Measurements from ENCODE around the gene ZNG1A. TPM values are rescaled to one million over a fixed set of nuclear protein-coding genes. Genes with fewer than 3 reads are reported as not detected.
"Not testable (repeated sequence)": the region's sequence is repeated elsewhere in the genome, so short reads cannot be mapped to it uniquely, and the experiment has no call there.

The ZNG1A gene
- total RNA-seq, 6 experiments from 2014 or later, result 20.1 to 27.7 (median 24.6) TPM

DNA sequence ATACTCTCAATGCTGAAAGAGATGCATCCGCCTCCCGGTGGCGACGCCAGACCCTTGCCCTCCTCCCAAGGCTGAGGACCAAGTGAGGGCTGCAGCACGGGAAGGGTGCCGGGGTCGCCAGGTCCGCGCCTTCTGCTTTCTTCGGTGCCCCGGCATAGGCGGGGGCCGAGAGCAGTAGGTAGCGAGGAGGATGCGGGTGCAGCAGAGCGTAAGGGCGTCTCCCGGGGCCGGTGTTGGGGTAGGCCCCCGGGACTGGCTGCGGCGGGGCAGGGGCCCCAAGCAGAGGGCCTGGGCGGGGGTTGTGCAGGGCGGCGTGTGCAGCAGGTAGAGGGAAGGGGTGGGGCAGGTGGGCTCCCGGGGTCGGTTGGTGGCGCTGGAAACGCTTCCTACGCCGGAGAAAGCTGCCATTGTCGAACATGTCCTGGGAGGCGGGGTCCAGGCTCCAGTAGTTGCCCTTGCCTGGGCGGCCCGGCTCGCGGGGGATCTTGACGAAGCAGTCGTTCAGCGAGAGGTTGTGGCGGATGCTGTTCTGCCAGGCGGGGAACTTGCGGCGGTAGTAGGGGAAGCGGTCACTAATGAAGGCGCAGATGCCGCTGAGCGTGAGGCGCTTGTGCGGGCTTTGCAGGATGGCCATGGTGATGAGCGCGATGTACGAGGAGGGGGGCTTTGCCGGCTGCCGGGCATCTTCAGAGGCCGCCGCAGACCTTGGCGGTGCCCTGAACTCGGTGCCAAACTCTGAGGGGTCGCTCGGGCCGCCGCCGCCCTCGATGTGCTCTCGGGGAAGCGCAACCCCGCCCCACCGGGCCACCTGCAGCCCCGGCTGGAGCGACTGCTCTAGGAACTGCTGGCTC is 61.5 kb downstream of the ZNG1A start:
- H3K9me3 Mint-ChIP-seq; H3K27ac Mint-ChIP-seq; DNase-seq; H3K4me1 Mint-ChIP-seq (ENCODE audit: low read depth); H3K4me3 Mint-ChIP-seq; H3K36me3 Mint-ChIP-seq (ENCODE audit: low read depth): not testable (repeated sequence)
- peaks cover 30% of the 10 kb centered on the region for H3K27me3 Mint-ChIP-seq (ENCODE audit: insufficient read depth)

DNA sequence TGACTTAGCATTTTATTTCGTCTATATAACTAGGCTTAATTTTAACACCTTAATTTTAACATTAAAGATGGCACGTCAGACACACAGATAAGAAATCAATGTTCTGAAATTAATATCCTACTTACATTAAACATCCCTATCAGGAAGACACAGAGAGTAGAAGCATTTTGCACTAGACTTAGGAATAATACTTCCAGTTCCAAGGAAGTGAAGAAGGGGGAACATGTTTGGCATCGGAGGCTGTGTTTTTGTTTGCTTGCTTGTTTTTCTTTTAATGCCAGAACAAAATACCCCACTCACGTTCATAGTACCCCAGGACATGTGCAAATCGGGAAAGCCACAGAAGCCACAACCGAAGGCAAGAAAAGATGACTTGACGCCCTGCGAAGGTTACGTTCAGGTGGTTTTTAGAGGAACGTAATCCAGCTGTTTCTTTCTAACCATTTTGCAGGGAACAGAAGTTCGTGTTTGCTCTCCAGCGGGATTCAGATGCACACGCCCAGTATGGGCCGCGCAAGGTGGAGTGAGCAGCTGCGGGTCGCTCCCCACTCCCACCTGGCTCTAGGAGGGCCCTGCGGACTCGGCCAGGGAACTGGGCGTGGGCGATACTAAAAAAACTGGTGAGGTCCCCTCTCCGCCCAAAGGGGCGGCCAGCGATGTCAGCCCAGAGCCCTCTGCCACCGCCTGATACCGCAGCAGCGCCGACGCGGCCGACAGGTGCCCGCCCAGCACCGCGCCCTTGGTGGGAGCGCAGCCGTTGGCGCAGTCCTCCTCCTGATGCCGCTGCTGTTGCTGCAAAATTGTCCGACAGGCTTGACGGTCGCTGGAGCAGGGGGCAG is 62.4 kb downstream of the ZNG1A start:
- peaks cover 33% of the 10 kb centered on the region for H3K27me3 Mint-ChIP-seq (ENCODE audit: insufficient read depth)
- not testable (repeated sequence) for H3K27ac Mint-ChIP-seq; DNase-seq; H3K9me3 Mint-ChIP-seq; H3K4me1 Mint-ChIP-seq (ENCODE audit: low read depth); H3K36me3 Mint-ChIP-seq (ENCODE audit: low read depth); H3K4me3 Mint-ChIP-seq

DNA sequence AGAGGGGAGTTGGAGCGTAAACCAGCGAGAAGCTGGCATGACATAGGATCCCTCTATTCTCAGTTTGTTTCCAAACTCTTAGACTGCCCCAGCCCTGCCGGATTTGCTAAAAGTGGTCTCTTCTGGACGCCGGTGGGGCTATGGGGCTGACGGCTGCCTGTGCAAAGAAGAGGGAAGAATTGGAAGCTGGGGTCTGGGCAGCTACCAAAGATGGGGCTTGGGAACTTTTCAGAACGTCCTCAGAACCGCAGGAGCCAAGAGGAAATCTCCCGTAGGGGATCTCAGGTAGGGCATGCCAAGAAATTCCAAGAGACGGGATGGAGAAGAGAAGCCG is 63.8 kb downstream of the ZNG1A start:
- Mint-ChIP-seq H3K27me3 (ENCODE audit: insufficient read depth) (peaks cover 33% of the 10 kb centered on the region), H3K4me3 (peak overlapping the region; percentile 81)
- not testable (repeated sequence) for H3K27ac Mint-ChIP-seq

DNA sequence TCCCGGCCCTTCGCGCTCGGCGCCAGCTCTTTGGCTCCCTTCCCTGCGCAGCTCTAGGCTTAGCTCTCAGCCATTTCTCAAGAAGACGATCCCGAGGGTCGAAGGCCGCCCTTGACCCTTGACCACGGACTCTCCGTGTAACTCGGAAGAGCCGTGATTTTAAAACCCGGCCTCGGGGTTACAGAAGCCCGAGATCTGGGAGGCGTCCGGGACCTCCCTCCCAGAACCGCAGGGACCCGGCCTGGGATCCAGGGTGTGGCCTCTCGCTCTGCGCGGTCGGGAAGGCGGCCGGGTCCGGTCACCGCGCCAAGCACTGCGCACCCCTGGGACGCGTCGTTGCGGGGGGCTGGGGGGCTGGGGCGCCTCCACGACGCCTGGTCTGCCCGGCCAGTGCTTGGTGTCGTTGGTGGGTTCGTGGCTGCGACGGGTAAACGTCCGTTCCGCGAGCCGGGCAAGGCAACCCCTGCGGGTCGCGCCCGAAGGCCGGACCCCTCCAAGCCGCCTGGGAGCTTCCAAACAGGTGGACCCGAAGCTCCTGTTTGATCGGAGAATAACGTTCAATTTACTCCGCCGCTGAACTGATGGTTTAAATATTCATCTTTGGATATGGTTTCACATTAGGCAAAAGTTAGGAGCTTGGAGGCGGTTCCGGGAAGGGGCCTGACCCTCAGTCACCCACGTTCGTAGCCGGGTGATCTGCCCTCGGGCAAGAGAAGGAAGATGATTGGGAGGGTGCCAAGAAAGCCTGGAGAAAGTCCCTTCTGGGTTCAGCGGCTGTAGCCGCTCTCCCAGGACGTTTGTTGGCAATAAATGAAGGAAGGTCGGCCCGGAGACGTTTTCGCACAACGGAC is 64.4 kb downstream of the ZNG1A start:
- not testable (repeated sequence) for H3K27ac Mint-ChIP-seq; H3K9me3 Mint-ChIP-seq; H3K36me3 Mint-ChIP-seq (ENCODE audit: low read depth); DNase-seq
- Mint-ChIP-seq H3K4me3 (peak overlapping the region; percentile 81), H3K27me3 (ENCODE audit: insufficient read depth) (peaks cover 33% of the 10 kb centered on the region), H3K4me1 (ENCODE audit: low read depth) (peaks cover 12% of the 10 kb centered on the region)

More for the DNA sequence above, 63.8 kb downstream of the ZNG1A start:
- not testable (repeated sequence) for H3K36me3 Mint-ChIP-seq (ENCODE audit: low read depth); DNase-seq; H3K4me1 Mint-ChIP-seq (ENCODE audit: low read depth); H3K9me3 Mint-ChIP-seq

DNA sequence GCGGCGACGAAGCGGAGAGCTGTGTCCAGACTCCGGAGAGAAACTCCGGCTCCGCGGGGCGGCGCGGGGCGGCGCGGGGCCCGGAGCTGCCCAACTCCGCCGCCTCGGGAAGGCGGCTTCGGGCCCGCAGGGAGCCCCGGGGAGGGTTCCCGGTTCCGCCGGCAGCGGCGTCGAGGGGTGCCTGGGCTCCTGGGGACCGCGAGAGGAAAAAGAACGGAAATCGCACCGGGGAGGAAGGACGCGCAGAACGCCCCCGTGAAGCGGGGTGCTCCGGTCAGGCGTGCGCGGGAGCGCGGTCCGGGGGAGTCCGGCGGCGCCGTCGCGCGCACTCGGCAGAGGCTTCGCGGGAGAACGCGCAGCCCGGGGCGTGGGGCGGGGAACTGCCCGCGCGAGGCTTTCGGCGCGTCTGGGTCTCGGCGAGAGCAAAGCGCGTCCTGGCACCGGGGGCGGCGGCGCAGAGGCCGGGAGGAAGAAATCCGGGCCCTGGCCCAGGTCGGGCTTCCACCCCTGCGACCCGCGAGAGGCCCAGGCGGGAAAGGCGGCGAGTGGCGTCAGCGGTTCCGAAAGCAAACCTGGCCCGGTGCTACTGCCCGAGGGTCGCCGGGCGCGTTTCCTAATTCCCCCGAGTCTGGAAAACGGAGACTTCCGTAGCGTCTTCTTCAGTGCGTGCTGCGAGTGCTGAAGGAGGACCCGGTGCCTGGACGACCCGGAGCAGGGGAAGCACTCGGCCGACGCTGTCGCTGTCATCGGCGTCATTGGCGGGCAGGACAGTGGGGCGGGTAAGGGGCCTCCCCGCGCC is 65.2 kb downstream of the ZNG1A start:
- not testable (repeated sequence) for H3K9me3 Mint-ChIP-seq; DNase-seq; H3K36me3 Mint-ChIP-seq (ENCODE audit: low read depth); H3K27ac Mint-ChIP-seq
- H3K4me3 Mint-ChIP-seq, result peak overlapping the region; percentile 73
- peaks cover 14% of the 10 kb centered on the region for H3K4me1 Mint-ChIP-seq (ENCODE audit: low read depth)
- H3K27me3 Mint-ChIP-seq (ENCODE audit: insufficient read depth), result peaks cover 36% of the 10 kb centered on the region

DNA sequence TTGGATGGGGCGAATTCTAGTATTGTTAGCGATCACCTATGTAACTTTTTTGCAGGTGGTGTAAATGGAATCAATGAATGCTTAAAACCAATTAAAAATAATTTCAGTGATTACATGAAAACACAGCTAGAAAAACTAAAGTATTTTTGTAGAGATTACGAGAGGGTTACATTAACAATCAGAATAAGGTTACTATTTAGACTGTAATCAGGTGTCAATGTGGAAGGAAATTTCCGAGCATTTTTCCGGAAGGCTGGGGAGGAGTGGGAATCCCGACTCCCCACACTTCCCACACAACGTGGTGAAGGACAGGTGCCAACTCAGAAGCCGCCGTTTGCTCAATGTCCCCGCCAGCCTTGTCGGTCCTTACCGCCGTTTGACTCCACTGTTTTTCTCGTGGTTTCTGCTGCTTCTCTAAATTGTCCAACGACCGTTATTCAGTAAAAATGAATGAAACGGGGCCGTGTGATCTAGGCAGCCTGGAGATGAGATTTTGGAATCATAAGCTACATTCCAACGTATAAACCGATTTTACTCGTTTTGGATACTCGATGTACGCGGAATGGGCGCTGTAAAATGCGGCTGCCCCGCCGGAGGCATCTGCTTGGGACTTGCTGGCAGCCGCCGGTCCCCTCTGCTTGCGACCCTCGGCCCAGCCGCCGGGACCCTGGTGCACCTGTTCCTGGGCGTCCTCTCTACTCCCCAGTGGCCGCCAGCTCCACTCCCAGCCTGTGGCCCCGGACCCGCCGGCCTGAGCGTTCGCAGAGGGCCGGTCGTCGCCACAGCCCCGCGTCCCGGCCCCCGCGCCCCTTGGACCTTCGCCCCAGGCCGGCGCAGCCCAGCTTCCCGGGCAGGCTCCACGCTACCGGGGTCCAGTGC is 66.0 kb downstream of the ZNG1A start:
- H3K4me1 Mint-ChIP-seq (ENCODE audit: low read depth), result peaks cover 14% of the 10 kb centered on the region
- peaks cover 29% of the 10 kb centered on the region for H3K27me3 Mint-ChIP-seq (ENCODE audit: insufficient read depth)
- H3K9me3 Mint-ChIP-seq; H3K27ac Mint-ChIP-seq; H3K36me3 Mint-ChIP-seq (ENCODE audit: low read depth); DNase-seq; H3K4me3 Mint-ChIP-seq: not testable (repeated sequence)

DNA sequence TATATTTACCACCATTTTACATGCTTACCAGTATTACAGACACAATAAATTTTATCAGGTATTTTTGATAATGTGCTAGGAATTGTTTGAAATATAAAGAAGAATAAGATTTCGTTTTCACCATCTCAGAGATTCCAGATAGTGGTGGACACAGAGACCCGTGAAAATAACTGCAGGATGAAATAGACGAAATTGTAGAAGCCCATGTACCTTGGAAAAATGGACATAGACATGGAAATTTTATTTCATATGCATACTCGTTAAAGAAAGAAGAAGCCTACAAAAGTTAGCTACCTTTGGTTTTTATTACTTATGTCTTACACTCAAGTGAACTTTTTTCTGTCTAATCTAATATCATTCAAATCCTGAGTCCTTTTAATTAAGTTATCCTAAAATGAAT is 68.2 kb downstream of the ZNG1A start:
- H3K9me3 Mint-ChIP-seq; H3K27ac Mint-ChIP-seq; DNase-seq; H3K4me3 Mint-ChIP-seq; H3K36me3 Mint-ChIP-seq (ENCODE audit: low read depth): not testable (repeated sequence)
- Mint-ChIP-seq H3K4me1 (ENCODE audit: low read depth) (peaks cover 14% of the 10 kb centered on the region), H3K27me3 (ENCODE audit: insufficient read depth) (peaks cover 21% of the 10 kb centered on the region)

DNA sequence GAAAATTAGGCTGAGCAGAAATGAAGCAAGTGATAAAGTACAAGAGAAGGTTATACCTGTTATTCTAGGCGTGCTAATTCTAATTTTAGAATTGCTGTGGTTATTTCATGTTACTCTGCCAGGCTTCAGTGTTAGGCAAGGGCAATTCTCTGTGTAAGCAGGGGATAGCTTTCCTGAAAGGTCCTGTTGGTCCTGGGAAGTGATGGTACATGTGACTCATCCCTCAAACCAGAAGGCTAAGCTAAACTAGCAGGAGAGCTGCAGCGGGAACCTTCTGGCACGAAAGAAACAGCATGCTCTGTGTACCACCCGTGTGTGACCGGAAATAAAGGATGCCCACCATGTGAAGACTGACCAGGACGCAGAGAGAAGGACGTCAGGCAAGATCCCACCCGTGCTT is 69.3 kb downstream of the ZNG1A start:
- H3K36me3 Mint-ChIP-seq (ENCODE audit: low read depth); H3K4me3 Mint-ChIP-seq; DNase-seq; H3K27ac Mint-ChIP-seq; H3K4me1 Mint-ChIP-seq (ENCODE audit: low read depth); H3K9me3 Mint-ChIP-seq: not testable (repeated sequence)
- H3K27me3 Mint-ChIP-seq (ENCODE audit: insufficient read depth), result peaks cover 16% of the 10 kb centered on the region

DNA sequence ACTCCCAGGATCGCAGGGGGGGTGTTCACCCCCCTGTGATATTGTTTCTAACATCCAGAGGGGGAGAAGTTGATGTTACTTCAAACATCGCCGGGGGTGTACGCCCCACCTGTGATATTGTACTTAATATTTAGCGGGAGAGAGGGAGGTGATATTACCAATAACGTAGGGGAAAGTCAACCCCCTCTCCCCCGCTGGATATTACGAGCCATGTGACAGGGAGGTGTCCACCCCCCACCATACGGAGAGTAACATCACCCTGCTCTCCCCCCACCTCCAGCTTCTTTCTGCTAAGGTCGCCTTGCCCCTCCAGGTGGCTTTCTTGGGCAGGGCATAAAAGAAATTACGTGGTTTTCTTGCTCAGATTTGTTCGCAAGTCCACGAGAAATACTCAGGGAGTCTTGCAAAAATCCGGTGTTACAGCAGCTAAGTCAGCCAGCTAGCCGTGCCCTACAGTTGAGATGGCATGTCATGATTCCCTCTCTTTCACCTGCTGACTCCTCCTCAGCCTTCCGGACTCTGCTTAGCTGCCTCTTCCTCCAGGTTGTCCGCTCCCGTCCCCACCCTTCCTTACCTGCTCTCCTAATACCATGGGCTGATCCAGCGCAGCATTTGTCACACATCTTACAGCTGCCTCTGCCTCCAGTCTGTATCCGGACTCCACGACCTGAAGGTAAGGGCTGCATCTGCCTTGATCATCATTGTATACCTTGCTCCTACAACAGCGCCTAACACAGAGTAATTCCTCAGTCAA is 69.9 kb downstream of the ZNG1A start:
- H3K9me3 Mint-ChIP-seq; H3K4me3 Mint-ChIP-seq; H3K4me1 Mint-ChIP-seq (ENCODE audit: low read depth); DNase-seq; H3K27ac Mint-ChIP-seq; H3K36me3 Mint-ChIP-seq (ENCODE audit: low read depth): not testable (repeated sequence)
- H3K27me3 Mint-ChIP-seq (ENCODE audit: insufficient read depth), result peaks cover 13% of the 10 kb centered on the region

DNA sequence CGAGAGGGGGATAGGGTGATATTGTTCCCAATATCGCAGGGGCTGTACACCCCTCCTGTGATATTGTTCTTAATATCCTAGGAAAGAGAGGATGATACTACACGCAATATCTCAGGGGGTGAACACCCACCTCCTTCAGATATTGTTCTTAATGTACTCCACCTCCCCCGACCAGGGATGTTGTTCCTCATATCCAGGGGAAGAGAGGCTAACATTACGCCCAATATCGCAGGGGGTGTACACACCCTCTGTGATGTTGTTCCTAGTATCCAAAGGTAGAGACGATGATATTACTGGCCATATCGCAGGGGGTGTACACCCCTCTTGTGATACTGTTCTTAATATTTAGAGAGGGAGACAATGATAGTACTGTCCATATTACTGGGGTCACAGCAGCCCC is 72.9 kb downstream of the ZNG1A start:
- not testable (repeated sequence) for H3K27me3 Mint-ChIP-seq (ENCODE audit: insufficient read depth); H3K4me1 Mint-ChIP-seq (ENCODE audit: low read depth); H3K9me3 Mint-ChIP-seq; H3K36me3 Mint-ChIP-seq (ENCODE audit: low read depth); DNase-seq; H3K4me3 Mint-ChIP-seq; H3K27ac Mint-ChIP-seq

DNA sequence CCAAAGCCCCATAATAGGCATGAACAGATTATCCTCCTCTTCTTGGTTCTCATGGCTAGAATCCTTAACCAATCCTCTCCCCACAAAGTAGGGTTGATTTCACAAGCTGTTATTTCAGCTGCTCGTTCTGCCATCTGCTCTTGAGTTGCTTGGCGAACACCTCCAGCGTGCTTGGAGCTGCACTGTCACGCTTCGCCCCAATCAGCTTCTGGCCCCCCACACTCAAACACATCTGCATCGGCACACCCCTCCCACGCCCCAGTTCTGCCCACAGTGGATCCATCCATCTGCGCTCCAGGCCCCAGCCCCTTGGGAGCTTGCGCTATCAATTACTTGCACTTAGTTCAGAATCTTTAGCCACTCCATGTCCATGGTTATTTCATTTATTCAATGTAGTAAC is 78.4 kb downstream of the ZNG1A start:
- not testable (repeated sequence) for H3K4me3 Mint-ChIP-seq; H3K27ac Mint-ChIP-seq; H3K36me3 Mint-ChIP-seq (ENCODE audit: low read depth); H3K4me1 Mint-ChIP-seq (ENCODE audit: low read depth); H3K27me3 Mint-ChIP-seq (ENCODE audit: insufficient read depth); H3K9me3 Mint-ChIP-seq; DNase-seq

DNA sequence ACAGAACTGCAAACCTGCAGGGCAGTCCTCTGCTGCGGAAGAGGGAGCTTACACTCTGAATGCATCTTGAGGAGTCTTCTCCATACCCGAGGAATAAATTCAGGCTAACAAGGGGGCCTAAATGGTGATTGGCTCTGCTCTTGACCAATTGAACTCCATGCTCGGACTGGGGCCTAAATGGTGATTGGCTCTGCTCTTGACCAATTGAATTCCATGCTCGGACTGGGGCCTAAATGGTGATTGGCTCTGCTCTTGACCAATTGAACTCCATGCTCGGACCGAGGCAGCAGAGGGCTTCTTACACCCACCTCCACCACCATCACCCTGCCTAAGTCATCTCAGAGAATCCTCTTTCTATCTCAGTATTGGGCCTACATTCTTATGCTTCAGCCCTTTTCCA is 79.0 kb downstream of the ZNG1A start:
- H3K36me3 Mint-ChIP-seq (ENCODE audit: low read depth); H3K9me3 Mint-ChIP-seq; H3K27ac Mint-ChIP-seq; H3K27me3 Mint-ChIP-seq (ENCODE audit: insufficient read depth); H3K4me1 Mint-ChIP-seq (ENCODE audit: low read depth); H3K4me3 Mint-ChIP-seq; DNase-seq: not testable (repeated sequence)
